ENCODE measurements around the gene AOAH.

- TF ChIP-seq CTCF (IDR thresholded peaks at IDR 0.05) (no peak), POLR2A (IDR thresholded peaks at IDR 0.05) (no peak)
Observed at GRCh38 chr7:36545291-36545690, 179.0 kb downstream of the AOAH start.
